ENCODE results near the gene DISP3.

Gene DISP3

DNA sequence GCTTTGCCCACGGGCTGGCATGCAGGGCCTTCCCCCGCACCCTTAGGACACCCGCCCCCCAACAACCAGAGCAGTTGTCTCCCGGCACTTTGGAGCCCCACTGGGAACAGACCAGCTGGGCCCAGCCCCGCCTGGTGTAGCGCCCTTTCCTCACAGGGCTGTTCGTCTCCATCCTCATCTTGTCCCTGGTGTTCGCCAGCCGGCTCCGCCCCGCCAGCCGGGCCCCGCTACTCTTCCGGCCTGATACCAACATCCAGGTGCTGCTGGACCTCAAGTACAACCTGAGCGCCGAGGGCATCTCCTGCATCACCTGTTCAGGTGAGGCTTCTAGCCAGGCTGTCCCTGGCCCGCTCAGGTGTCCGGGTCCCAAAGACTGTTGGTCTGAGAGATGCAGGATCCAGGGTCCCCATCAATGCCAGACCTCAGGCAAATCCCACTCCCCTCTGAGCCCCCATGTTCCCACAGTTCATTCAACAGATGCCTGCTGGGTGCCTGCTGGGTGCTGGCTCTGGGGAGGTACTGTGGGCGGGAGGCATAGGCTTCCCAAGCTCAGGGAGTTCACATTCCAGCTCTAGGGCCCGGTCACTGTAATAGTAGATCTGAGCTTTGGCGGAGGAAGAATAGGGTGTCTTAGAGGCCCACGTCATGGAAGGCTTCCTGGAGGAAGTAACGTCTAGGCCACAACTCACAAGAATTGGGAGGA lies 41.7 kb downstream of the DISP3 start:
- no peaks in the 10 kb centered on the region for H3K9me3 ChIP-seq (ENCODE audit: control insufficient read depth, insufficient read depth, low read length)
- H3K9ac ChIP-seq (ENCODE audit: low read depth, low read length) = no peak overlapping the region
- no peaks in the 10 kb centered on the region for H3K36me3 ChIP-seq (ENCODE audit: insufficient read depth, low read length)
- H3K4me1 ChIP-seq (ENCODE audit: insufficient read depth, low read length) = no peaks in the 10 kb centered on the region; the same call in 1 of the 2 replicates

DNA sequence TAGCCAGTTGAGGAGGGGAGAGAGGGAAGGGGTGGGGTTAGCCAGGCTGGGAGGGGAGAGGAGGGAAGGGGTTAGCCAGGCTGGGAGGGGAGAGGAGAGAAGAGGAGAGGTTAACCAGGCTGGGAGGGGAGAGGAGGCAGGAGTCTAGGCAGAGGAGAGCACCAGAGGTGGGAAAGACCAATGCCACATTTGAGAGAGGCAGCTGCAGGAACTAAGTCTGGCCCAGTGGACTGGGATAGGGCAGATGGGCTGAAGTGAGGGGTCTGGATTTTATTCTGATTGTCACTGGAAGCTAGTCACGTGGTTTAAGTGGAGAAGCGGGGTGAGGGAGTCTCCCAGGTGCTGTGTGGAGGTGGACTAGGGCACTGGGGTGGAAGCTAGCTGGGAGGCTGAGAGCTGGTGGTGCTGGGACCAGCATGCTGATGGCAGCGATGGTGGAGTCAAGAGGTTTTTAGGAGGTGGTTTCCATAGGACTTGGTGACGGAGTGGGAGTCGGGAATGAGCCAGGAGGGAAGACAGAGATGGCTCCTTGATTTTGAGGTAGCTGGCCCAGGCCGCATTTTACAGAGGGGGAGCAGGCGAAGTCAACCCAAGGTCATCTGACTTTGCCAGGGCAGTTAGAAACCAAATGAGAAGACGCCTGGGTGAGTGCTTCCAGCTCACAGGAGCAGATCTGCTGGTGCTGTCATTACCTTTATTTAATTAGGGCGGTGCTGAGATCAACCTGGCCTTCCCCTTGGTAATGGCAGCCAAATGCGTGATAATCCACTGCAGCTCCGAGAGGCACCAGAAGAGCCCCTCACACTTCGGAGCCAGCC lies 42.8 kb downstream of the DISP3 start:
- no peak overlapping the region for H3K9ac ChIP-seq (ENCODE audit: low read depth, low read length)
- H3K9me3 ChIP-seq (ENCODE audit: control insufficient read depth, insufficient read depth, low read length) = no peaks in the 10 kb centered on the region
- no peaks in the 10 kb centered on the region; the same call in 1 of the 2 replicates for H3K4me1 ChIP-seq (ENCODE audit: insufficient read depth, low read length)
- no peaks in the 10 kb centered on the region for H3K36me3 ChIP-seq (ENCODE audit: insufficient read depth, low read length)

DNA sequence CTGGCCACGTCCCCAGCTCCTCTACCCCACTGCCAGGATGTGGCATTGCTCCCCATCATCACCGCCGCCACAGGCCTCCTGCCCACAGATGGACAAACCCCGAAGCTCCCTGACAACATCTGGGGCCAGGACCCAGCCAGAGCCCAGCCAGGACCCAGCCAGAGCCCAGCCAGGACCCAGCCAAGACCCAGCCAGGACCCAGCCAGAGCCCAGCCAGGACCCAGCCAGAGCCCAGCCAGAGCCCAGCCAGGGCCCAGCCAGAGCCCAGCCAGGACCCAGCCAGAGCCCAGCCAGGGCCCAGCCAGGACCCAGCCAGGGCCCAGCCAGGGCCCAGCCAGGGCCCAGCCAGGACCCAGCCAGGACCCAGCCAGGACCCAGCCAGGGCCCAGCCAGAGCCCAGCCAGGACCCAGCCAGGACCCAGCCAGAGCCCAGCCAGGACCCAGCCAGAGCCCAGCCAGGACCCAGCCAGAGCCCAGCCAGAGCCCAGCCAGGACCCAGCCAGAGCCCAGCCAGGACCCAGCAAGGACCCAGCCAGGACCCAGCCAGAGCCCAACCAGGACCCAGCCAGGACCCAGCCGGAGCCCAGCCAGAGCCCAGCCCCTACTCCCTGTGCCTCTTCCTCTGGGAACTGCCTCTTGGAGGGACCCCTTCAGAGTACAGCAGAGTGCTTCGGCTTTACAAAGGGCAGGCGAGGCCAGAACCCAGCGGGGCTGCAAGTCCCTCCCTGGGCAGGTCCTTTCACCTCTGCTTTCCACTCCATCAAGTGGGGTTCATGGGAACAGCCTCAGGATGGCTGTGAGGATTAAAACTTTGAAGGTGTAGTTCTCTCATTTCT lies 43.7 kb downstream of the DISP3 start:
- H3K4me1 ChIP-seq (ENCODE audit: insufficient read depth, low read length) = no peaks in the 10 kb centered on the region; the same call in 1 of the 2 replicates

DNA sequence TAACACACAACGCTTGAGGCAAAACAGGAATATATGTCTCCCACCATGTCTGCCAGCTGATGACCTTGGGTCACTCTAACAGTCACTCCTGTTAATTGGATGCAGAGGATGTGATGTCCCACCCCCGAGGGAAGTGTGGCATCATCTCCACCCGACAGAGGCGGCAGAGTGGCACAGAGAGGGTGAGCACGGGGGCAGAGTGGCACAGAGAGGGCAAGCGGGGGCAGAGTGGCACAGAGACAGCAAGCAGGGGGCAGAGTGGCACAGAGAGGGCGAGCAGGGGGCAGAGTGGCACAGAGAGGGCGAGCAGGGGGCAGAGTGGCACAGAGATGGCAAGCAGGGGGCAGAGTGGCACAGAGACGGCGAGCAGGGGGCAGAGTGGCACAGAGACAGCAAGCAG lies 44.3 kb downstream of the DISP3 start:
- H3K9me3 ChIP-seq (ENCODE audit: control insufficient read depth, insufficient read depth, low read length) = no peaks in the 10 kb centered on the region
- no peak overlapping the region for H3K9ac ChIP-seq (ENCODE audit: low read depth, low read length)
- no peaks in the 10 kb centered on the region; the same call in 1 of the 2 replicates for H3K4me1 ChIP-seq (ENCODE audit: insufficient read depth, low read length)
- no peaks in the 10 kb centered on the region for H3K36me3 ChIP-seq (ENCODE audit: insufficient read depth, low read length)

More for the DNA sequence above, 43.7 kb downstream of the DISP3 start:
- H3K36me3 ChIP-seq (ENCODE audit: insufficient read depth, low read length) = no peaks in the 10 kb centered on the region
- no peaks in the 10 kb centered on the region for H3K9me3 ChIP-seq (ENCODE audit: control insufficient read depth, insufficient read depth, low read length)
- H3K9ac ChIP-seq (ENCODE audit: low read depth, low read length) = no peak overlapping the region

DNA sequence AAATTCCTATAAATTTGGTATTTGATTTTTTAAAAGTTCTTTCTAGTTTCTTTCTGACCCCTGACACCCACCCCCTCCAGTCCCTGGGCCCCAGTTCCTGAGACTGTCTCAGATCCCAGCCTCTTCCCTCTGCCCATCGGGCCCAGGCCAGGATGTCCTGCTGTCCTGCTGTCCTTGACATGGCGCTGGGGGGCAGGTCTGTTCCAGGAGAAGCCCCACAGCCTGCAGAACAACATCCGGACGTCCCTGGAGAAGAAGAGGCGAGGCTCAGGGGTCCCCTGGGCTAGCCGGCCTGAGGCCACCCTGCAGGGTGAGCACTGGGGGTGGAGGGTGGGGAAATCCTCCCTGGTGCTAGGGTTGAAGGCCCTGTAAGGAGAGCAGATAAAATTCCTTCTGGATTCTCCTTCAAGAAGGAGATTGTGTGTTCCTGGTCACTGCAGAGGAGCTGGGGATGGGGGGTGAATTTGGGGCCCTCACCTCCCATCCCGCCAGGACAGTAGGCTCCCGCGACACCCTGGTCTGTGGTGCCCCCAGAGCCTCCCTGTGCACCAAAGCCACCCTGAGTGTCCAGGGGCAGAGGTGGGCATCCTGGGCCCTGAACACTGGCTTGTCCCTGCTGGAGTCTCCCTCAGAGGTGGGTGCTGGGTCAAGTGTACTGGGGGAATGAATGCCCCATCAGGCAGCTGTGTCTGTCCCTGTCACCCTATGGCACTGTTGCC lies 45.0 kb downstream of the DISP3 start:
- Histone ChIP-seq H3K9me3 (ENCODE audit: control insufficient read depth, insufficient read depth, low read length) (no peaks in the 10 kb centered on the region), H3K9ac (ENCODE audit: low read depth, low read length) (no peak overlapping the region), H3K36me3 (ENCODE audit: insufficient read depth, low read length) (no peaks in the 10 kb centered on the region), H3K4me1 (ENCODE audit: insufficient read depth, low read length) (no peaks in the 10 kb centered on the region; the same call in 1 of the 2 replicates)

DNA sequence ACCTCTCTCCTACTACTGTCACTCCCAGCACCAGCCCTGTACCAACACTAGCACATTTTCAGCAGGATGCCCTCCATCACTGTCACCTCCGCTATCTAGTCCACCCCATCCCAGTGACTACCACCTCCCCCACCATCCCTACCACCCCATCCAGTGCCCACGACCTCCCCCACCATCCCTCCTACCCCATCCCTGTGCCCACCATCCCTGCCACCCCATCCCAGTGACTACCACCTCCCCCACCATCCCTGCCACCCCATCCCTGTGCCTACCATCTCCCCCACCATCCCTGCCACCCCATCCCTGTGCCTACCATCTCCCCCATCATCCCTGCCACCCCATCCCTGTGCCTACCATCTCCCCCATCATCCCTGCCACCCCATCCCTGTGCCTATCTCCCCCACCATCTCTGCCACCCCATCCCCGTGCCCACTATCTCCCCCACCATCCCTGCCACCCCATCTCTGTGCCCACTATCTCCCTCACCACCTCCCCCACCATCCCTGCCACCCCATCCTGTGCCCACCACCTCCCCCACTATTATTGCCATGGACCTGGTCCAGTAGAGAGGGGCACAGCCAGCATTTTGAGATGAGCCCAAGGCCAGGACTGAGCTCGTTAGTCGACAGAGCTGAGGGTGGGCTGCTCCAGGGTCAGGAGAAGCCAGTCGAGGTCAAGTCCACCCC lies 45.7 kb downstream of the DISP3 start:
- H3K4me1 ChIP-seq (ENCODE audit: insufficient read depth, low read length) = no peaks in the 10 kb centered on the region; the same call in 1 of the 2 replicates
- H3K9me3 ChIP-seq (ENCODE audit: control insufficient read depth, insufficient read depth, low read length) = no peaks in the 10 kb centered on the region
- H3K9ac ChIP-seq (ENCODE audit: low read depth, low read length) = no peak overlapping the region
- H3K36me3 ChIP-seq (ENCODE audit: insufficient read depth, low read length) = no peaks in the 10 kb centered on the region

DNA sequence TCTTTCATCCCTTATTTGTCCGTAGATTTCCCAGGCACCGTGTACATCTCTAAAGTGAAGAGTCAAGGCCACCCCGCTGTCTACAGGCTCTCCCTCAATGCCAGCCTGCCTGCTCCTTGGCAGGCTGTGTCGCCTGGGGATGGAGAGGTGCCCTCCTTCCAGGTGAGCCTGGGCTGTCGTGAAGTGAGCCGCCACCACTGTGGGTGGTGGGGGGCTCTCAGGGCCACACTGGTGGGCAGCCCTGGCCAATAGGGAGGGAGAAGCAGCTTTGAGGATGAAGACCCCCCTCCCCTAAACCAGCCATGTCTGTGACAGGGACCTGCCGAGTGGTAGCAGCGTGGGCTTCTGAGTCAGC lies 46.2 kb downstream of the DISP3 start:
- H3K9ac ChIP-seq (ENCODE audit: low read depth, low read length) = no peak overlapping the region
- H3K9me3 ChIP-seq (ENCODE audit: control insufficient read depth, insufficient read depth, low read length) = no peaks in the 10 kb centered on the region
- H3K4me1 ChIP-seq (ENCODE audit: insufficient read depth, low read length) = no peaks in the 10 kb centered on the region; the same call in 1 of the 2 replicates
- H3K36me3 ChIP-seq (ENCODE audit: insufficient read depth, low read length) = no peaks in the 10 kb centered on the region

DNA sequence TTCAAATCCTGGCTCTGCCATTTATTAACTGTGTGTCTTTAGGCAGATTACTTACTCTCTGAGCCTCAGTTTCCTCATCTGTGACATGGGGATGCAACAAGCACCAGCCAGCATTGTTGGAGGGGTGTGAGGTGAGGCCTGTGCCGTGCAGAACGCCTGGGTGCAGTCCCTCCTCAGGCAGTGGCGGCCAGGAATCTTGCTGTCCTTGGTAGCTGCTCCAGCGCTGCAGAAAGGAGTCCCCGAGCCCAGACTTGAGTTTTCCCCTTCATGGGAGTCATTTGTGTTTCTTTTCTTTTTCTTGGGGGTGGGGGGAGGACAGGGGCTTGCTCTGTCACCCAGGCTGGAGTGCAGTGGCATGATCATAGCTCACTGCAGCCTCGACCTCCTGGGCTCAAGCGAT lies 46.6 kb downstream of the DISP3 start:
- H3K36me3 ChIP-seq (ENCODE audit: insufficient read depth, low read length) = no peaks in the 10 kb centered on the region
- no peaks in the 10 kb centered on the region for H3K9me3 ChIP-seq (ENCODE audit: control insufficient read depth, insufficient read depth, low read length)
- H3K9ac ChIP-seq (ENCODE audit: low read depth, low read length) = no peak overlapping the region
- no peaks in the 10 kb centered on the region; the same call in 1 of the 2 replicates for H3K4me1 ChIP-seq (ENCODE audit: insufficient read depth, low read length)

DNA sequence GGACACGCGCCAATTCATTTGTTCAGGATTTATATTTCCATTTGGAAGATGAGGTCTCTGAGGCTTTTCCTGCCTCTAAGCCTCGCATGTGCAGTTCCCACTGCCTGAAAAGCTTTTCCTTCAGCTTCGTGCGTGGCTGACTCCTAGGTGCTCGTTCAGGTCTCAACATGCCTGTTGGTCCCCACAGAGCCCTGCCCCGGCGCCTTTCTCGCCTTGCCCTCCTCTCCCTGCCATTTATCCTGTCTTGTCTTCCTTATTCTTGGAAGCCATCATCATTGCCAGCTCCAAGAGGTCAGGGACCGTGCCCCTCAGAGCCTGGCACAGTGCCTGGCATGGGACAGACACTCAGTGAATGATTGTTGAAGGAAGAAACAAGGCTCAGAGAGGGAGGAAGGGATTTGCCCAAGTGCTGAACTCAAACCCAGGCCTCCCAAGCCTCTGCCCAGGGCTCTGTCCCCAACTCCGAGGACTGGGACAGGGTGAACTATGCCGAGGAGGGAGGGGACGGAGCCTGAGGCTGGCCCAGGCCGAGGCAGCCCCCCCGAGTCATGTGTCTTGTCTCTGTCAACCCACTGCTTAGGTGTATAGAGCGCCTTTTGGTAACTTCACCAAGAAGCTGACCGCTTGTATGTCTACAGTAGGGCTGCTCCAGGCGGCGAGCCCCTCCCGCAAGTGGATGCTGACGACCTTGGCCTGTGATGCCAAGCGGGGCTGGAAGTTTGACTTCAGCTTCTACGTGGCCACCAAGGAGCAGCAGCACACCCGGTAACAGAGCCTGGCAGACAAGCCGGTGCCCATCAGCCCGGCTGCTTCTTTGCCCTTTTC lies 47.3 kb downstream of the DISP3 start:
- H3K36me3 ChIP-seq (ENCODE audit: insufficient read depth, low read length) = no peaks in the 10 kb centered on the region
- H3K9ac ChIP-seq (ENCODE audit: low read depth, low read length) = no peak overlapping the region
- no peaks in the 10 kb centered on the region; the same call in 1 of the 2 replicates for H3K4me1 ChIP-seq (ENCODE audit: insufficient read depth, low read length)
- no peaks in the 10 kb centered on the region for H3K9me3 ChIP-seq (ENCODE audit: control insufficient read depth, insufficient read depth, low read length)

DNA sequence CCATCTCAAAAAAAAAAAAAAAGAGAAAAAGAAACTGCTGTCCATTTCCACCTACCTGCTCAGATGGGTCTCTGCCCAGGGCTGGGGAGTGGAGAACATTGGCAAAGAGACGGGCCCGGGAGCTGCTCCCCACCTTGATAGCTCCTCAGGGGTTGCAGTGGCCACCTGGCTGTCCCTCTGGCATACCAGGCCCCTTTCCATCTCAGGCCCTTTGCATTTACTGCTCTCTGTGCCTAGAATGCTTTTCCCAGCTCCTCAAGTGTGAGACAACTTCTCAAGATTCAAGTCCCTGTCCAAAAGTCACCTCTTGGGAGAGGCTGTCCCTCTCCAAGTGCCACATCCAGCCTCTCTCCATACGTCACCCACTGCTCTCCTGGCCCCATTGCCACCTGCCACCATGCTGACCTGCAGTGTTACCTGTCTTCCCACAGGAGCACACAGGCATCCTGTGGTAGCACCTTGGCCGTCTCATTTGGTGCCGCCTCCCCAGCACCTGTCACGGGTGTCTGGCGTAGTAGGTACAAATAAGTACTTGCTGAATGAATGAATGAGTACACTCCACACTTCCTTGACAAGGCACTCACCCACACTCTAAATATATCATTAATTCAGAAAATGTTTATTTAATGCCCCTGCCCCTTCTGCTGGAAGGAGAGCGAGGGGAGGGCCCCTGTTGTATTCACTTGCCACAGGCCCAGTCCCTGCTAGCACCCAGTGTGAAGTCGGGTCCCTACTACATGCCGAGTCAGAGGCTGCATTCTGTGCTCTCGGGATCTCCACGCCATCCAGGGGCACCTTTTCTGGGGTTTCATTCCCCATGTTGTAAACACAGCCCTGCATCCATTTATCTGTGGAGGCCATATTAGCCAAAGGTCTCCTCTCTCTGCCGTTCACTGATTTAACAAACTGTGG lies 48.8 kb downstream of the DISP3 start:
- Histone ChIP-seq H3K36me3 (ENCODE audit: insufficient read depth, low read length) (no peaks in the 10 kb centered on the region), H3K9ac (ENCODE audit: low read depth, low read length) (no peak overlapping the region), H3K9me3 (ENCODE audit: control insufficient read depth, insufficient read depth, low read length) (no peaks in the 10 kb centered on the region), H3K4me1 (ENCODE audit: insufficient read depth, low read length) (no peaks in the 10 kb centered on the region)

DNA sequence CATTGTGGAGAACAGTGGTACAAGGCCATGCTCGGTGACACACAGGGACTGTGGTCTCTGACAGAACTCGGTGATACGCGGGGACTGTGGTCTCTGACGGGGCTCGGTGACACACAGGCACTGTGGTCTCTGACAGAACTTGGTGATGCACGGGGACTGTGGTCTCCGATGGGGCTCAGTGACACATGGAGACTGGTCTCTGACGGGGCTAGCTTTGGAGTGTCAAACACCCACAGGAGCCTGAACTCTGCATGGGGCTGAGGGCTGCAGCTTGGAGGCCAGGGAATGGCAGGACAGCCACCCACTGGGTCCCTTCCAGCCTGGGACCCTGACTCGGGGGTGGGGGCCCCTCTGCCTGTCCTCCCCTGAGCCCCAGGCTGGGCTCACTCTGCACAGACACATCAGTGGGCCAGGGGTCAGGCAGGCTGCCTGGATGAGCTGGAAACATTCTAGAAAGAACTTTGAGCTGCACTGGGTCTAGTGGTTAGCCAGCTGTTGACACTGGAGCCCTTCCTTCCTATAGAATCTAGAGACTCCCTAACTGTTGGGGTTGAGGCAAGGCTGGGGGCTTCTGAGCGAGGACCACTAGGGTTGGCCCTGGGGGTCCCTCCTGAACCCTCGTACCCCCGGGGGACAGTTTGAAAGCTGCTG lies 49.8 kb downstream of the DISP3 start:
- Histone ChIP-seq H3K9ac (ENCODE audit: low read depth, low read length) (no peak overlapping the region), H3K36me3 (ENCODE audit: insufficient read depth, low read length) (no peaks in the 10 kb centered on the region), H3K4me1 (ENCODE audit: insufficient read depth, low read length) (no peaks in the 10 kb centered on the region)

DNA sequence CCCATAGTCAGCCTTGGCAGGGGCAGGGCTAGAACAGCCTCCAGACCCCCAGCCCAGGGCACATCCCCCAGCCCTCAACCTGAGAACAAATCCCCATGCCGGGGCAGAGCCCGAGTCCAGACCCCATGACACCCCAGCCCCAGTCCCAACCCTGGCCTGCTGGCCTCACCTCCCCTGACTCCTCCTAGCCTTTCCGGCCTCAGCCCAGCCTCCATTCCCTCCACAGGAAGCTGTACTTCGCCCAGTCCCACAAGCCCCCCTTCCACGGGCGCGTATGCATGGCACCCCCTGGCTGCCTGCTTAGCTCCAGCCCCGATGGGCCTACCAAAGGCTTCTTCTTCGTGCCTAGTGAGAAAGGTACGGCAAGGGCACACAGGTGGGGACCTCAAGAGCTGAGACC lies 50.4 kb downstream of the DISP3 start:
- Histone ChIP-seq H3K9me3 (ENCODE audit: control insufficient read depth, insufficient read depth, low read length) (no peaks in the 10 kb centered on the region), H3K9ac (ENCODE audit: low read depth, low read length) (no peak overlapping the region), H3K4me1 (ENCODE audit: insufficient read depth, low read length) (no peaks in the 10 kb centered on the region), H3K36me3 (ENCODE audit: insufficient read depth, low read length) (no peaks in the 10 kb centered on the region)

More for the DNA sequence above, 49.8 kb downstream of the DISP3 start:
- H3K9me3 ChIP-seq (ENCODE audit: control insufficient read depth, insufficient read depth, low read length) = no peaks in the 10 kb centered on the region

Data from ES-I3 (cell line).